ENCODE data around the gene NECTIN2.
"Not testable (repeated sequence)": the region's sequence is repeated elsewhere in the genome, so short reads cannot be mapped to it uniquely, and the experiment has no call there.

The NECTIN2 gene

DNA sequence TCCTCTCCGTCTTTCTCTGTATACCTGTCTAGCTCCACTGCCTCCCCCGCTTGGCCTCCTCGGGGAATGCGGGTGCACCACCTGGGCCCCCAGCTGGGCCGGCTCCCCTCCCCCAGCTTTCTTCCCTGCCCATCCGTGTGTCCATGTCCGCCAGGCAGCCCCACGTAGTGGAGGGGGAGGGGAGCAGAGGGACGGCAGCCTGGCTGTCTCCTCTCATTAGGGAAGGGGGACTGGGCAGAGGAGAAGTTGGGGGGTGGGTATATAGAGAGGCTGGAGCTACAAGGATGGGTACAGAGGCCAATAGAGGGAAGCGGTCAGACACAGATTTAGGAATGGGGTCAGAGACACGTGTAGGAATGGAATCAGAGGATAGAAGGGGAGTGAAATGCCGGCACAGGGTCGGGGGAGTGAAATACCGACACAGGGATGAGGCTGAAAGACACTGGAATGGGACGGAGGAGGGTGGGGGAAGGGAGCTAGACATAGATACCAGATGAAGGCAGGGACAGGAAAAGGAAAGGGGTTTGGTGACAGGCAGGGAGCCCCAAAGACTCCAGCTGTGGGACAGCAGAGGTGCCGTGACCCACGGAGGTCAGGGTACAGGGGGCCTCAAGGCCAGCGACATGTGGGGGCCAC, 2.8 kb downstream of the NECTIN2 start:
- peak in 1 of 56 donors; percentile 5 for DNase-seq

DNA sequence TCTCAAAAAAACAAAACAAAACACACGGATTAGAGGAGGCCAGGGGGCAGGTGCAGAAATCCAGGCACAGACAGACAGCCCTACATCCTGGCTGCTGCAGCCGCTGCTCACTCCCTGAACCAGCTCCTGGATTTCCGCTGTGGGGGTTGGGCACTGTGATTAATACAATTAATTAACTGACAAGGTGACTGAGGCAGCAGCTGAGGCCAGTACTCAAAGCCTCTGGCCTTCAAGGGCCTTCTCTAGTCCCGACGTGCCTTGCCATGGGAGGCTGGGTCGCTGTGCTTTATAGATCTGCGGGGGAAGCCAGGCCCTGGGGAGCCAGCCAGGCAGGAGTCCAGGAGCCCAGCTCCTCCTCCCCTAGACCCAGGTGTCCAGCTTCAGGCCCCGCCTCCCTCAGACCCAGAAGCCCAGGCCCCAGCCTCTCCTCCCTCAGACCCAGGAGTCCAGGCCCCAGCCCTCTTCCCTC, 4.6 kb downstream of the NECTIN2 start:
- no peak for DNase-seq

DNA sequence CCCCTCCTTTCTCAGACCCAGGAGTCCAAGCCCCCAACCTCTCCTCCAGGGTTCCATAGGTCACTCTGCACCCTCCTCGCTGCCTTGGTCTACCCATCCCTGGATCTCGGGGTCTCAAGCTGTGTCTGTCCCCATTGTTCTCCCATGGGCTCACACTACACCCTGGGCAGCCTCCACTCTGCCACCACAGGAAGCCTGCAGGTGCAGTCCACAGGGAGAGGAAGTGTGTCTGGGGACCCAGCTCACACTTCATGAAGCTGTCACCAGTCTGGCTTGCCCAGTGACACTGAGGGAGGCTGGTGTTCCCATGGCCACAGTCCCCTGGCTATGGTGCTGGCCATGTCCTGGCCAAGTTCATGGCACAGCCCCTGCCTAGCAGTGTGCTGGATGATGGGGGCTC, 5.3 kb downstream of the NECTIN2 start:
- DNase-seq = no peak

DNA sequence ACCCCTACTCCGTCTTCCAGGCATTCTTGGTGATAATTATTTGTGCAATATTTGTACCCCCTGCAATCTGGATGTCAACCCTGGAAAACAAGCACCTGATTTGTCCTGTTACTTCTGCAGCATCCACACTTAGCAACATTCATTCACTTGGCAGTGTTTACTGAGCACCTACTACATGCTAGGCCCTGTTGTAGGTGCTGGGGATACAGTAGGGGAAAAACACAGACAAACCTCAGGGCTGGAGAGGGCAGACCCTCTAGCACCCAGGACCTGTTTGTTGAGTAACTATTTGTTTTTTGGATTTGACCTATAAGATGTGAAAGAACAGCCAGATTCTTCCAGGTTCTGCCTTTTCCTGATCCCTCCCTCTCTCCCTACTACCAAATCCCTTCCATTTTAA, 9.5 kb downstream of the NECTIN2 start:
- no peak for DNase-seq

DNA sequence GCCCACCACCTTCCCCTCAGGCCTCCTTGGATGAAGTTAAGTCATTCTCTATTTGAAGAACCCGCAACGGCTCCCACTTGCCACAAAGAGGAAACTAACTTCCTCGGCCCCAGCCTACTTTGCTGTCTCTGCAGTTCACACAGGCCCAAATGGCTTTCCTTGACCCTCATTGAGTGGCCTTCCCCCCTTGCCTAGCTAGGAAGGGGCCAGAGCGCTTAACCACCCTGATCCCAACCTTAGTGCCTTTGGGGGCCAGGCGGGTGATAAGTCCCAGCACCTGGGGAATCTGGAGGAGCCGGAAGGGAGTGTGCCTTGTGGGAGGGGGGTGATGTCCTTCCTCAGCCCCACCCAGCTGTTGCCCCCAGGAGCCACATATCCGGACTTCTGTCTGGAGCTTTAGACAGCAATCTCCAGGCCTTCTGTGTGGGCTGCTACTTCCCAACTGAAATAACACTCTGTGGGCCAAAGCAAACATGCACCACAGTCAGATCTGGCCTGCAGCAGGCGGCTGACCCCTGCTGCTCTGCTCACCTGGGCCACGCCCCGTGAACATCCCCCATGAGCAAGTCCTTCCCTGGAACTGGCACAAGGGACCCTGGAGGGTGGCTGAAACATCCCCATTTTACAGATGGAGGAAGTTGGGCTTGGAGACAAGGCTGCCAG, 10.5 kb downstream of the NECTIN2 start:
- peak in 7 of 56 donors; percentile 1 to 26 (median 20) for DNase-seq

DNA sequence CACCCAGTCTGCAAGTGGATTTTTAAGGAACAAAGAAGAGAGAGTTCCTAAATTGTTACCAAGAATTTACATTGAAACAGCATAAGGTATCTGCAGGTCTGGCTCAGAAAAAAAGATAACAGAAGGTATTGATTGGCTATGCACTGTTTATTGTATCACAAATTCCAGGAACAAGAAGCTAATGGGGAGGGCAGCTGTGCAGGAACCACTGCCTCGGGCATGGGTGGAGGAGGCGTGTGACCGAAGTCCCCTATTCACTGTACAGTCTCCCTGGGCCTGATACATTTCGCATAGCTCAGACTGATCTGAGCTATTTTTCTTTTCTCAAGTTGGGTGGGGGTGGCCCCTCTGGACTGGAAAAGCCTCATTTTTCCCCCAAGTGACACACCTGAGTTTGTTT, 11.7 kb downstream of the NECTIN2 start:
- DNase-seq = no peak

DNA sequence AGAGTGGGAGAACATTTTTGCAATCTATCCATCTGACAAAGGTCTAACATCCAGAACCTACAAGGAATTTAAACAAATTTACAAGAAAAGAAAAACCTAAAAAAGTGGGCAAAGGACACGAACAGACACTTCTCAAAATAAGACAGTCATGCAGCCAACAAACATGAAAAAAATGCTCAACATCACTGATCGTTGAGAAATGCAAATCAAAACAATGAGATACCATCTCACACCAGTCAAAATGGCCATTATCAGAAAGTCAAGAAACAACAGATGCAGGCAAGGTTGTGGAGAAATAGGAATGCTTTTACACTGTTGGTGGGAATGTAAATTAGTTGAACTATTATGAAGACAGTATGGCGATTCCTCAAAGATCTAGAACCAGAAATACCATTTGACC, 15.5 kb downstream of the NECTIN2 start:
- not testable (repeated sequence) for DNase-seq

DNA sequence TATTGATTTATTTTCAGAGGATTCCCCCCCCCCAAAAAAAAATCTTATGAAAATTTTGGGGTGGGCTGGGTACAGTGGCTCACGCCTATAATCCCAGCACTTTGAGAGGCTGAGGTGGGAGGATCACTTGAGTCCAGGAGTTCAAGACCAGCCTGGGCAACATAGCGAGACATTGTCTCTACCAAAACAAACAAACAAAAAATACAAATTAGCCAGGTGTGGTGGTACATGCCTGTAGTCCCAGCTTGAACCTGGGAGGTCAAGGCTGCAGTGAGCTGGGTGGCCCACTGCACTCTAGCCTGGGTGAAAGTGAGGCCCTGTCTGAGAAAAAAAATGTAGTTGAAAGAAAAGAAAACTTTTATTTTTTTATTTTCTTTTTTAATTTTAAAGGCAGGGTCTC, 17.9 kb downstream of the NECTIN2 start:
- no peak for DNase-seq

DNA sequence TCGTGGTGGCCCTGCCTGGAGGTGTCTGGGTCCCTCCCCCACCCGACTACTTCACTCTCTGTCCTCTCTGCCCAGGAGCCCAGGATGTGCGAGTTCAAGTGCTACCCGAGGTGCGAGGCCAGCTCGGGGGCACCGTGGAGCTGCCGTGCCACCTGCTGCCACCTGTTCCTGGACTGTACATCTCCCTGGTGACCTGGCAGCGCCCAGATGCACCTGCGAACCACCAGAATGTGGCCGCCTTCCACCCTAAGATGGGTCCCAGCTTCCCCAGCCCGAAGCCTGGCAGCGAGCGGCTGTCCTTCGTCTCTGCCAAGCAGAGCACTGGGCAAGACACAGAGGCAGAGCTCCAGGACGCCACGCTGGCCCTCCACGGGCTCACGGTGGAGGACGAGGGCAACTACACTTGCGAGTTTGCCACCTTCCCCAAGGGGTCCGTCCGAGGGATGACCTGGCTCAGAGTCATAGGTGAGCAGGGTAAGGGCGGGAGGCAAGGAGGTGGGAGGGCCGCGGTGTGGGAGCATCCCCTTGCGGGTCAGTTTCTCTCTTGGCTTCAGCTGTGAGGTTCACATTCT, 19.2 kb downstream of the NECTIN2 start:
- DNase-seq = peak in 15 of 56 donors; percentile 9 to 51 (median 26)

DNA sequence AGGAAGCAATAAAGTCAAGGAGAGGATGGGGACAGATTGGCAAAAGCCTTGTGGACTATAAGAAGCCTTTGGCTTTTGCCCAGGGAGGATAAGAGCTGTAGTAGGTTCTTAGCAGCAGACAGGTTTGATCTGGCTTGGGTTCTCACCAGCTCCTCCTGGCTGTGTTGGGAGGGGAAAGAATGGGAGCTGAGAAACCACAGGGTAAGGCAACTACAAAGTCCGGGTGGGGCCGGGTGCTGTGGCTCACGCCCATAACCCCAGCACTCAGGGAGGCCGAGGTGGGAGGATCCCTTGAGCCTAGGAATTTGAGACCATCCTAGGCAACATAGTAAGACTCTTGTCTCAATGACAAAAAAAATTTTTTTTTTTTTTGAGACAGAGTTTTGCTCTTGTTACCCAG, 20.6 kb downstream of the NECTIN2 start:
- no peak for DNase-seq

DNA sequence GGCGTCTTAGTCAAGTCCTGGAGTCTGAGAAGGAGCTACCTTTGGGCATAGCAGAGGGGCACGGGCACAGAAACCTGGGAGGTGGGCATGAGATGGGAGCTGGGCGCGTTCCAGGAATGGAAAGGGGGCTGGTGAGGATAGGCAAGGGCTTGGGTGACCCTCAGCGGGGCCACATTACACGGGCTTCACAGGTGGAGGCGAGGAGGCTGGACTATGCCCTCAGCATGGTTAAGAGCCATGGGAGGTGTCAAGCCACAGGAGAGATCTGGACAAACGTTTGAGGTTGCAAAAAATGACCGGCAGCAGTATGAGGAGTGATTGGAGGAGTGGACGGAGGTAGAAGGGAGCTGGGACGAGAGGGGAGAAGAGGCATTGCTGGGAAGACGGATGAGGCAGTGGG, 21.5 kb downstream of the NECTIN2 start:
- no peak for DNase-seq

DNA sequence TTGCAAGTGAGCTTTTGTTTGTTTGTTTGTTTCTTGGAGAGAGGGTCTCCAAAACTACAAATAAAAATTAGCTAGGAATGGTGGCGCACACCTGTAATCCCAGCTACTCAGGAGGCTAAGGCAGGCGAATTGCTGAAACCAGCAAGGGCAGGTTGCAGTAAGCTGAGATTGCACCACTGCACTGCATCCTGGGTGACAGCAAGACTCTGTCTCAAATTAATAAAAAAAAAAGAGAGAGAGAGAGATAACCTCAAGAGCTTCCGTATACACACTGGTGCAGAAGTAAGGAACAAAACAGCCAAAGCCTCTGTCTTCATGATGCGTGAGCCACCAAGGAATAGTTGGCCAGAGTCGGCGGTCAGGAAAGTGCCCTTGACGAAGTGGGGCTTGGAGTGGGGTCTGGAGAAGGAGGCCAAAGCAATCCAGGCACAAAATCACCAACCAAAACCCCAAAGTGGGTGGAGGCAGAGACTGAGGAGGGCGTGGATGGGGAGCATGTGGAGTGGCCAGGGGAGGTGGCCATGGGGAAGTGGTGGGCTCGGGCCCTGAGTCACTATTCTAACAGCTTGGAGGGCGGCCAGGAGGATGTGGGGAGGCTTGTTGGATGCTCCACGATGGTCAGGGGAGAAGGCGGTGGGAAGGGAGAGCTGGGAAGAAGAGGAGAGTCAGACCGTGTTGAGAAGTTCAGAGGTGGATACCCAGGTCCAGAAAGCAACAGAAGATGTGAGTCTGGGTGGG, 23.8 kb downstream of the NECTIN2 start:
- DNase-seq = peak in 5 of 56 donors; percentile 4 to 11 (median 8)

DNA sequence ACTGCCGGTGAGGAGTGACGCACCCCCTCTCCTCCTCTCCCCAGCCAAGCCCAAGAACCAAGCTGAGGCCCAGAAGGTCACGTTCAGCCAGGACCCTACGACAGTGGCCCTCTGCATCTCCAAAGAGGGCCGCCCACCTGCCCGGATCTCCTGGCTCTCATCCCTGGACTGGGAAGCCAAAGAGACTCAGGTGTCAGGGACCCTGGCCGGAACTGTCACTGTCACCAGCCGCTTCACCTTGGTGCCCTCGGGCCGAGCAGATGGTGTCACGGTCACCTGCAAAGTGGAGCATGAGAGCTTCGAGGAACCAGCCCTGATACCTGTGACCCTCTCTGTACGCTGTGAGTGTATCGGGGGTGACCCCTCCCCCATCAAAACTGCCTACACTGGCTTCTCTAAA, 25.7 kb downstream of the NECTIN2 start:
- no peak for DNase-seq

DNA sequence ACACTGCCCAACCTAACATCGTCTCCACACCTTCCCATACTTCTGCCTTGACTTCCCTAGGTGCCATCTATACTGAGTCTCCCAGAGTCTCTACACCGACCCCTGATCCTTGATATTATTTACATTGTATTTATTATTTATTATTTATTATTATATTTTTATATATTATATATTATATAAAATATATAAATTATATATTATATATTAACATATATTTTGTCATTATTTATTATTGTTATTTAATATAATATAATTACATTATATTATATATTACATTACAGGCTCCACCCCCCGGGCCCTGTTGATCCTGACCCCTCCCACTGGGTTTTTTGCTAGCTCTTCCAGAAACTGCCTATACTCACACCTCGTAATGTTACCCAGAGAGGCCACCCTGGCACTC, 26.6 kb downstream of the NECTIN2 start:
- DNase-seq = no peak

DNA sequence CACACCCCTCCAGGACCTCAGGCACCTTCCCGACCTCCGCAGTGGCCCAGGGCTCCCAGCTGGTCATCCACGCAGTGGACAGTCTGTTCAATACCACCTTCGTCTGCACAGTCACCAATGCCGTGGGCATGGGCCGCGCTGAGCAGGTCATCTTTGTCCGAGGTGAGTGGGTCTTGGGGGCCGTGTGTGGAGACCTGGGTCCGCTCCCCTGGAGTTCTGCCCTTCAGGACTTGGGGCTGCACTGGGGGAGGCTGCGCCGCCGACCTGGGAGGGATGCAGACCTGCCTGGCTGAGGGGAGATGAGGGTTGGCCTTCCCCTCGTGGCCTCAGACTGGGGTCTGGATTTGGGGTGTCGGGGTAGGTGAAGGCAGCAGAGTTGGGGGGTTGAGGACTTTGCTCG, 28.2 kb downstream of the NECTIN2 start:
- no peak for DNase-seq

DNA sequence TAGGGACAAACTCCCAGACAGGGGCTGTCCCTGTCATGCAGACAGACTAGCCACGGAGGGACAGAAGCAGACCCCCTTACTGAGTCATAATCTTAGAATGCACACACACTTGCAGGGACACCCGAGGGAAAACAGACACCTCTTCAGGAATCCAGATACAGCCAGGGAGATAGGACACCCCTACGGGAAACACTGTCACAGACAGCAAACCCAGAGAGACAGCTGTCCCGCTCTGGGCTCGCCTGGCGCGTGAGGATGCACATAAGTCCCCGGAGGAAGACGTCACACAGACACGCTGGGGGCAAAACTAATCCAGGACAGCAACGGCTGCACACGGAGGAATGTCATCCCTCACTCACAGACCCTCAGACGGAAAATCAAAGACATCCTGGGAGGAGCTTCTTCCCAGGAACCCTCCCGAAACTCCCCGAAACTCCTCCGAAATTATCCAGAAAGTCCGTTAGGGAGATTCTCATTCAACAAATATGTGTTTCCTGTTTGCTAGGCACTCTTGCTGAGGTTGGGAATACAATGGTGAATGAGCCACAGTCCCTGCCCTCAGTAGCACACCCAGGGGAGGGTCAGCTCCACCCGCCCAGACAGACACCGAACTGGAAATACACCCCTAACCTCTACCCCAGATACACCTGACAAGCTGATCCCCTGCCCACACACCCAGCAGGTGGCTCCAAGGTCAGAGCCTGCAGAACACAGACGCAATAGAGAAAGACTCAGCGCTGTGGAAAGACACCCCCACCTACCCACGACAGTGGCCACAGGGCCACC, 29.8 kb downstream of the NECTIN2 start:
- no peak for DNase-seq

DNA sequence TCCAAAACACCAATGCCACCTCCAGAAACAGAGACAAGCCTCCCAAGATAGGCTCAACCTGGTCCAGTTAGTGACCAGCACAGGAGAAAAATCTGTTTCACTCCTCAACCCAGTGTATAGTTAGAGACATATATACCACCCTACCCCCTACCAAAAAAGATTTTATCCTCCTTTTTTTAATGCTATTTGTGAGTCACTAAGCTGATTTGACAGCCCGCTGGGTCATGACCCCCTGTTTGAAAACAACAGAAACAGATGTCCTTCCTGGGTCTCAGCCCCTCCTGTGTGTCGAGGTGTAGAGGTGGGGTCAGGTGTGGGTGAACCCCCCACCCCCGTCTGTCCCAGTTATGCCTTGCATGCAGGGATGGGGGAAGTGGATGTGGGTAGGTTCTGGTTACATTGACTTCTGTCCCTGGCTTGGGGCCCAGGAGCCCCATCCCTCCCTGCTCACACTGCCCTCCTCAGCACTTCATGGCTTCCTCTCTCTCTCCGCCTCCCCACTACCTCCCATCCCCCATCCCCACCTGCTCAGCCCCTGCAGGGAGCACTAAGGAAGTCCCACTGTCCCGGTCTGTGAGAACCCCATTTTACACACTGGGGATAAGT, 30.9 kb downstream of the NECTIN2 start:
- no peak for DNase-seq

DNA sequence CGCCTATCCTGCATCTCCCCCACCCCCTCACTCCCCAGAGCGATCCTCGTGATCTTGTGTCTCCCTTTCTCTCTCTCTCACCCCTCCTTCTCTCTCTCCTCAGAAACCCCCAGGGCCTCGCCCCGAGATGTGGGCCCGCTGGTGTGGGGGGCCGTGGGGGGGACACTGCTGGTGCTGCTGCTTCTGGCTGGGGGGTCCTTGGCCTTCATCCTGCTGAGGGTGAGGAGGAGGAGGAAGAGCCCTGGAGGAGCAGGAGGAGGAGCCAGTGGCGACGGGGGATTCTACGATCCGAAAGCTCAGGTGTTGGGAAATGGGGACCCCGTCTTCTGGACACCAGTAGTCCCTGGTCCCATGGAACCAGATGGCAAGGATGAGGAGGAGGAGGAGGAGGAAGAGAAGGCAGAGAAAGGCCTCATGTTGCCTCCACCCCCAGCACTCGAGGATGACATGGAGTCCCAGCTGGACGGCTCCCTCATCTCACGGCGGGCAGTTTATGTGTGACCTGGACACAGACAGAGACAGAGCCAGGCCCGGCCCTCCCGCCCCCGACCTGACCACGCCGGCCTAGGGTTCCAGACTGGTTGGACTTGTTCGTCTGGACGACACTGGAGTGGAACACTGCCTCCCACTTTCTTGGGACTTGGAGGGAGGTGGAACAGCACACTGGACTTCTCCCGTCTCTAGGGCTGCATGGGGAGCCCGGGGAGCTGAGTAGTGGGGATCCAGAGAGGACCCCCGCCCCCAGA, 32.2 kb downstream of the NECTIN2 start:
- DNase-seq = no peak

DNA sequence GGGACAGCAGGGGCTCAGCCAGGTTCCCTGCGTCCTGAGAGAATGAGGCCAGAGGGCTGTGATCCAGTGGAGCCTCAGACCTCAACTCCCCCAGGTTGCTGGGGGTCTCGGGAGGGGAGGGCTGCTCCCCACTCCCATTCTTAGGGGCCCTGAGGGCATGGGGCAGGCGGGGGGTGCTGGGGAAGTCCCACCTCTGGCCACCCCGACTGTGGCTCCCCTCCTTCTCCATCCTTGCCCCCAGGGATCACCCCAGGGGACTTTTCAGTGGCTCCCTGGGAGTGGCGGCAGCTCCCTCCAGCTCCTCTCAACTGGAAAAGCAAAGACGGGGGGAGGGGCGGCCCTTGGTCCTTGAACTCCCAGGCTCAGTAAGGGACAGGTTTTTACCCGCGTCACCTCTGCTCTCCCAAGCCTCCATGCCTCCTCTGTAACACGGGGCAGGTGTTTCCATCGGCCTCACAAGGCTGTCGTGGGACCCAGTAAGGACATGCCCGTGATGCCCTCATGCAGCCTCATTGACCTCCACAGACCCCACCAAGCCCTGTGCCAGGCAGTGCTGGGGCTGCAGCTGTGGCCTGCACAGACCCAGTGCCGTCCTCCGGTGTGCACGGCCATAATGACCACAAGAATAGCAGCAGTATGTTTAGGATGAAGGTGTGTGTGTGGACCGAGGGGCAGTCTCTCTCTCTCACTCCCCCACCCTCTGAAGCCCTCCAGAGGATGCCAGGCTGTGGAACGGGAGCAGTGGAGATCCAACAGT, 33.4 kb downstream of the NECTIN2 start:
- DNase-seq = no peak

All from amygdala (tissue), 56 donors.